ENCODE results near the gene SERPINI1. TPM values are rescaled to one million over a fixed set of nuclear protein-coding genes. Genes with fewer than 3 reads are reported as not detected.

Gene SERPINI1
- total RNA-seq, 4 donors from 2014 or later, result 0.54 to 4.1 (median 1.2) TPM; not detected in 1

DNA sequence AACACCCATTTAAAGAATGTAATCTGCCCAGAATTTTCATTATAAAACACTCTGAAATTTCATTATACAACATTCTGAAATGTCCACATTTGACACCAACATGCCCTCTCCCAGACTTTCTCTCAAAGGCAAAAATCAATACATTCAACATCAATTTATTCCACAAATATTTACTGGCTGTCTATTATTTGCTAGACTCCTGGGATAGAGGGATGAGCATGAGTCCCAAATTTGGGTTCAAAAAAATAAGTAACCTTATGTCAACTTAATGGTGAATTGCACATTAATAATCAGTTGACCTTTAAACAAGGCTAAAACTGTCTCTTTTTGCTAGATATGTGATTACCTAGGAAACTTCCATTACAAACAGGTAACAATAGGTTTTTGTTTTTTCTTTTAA lies 109.0 kb downstream of the SERPINI1 start:
- no peak for DNase-seq
- Histone ChIP-seq H3K36me3 (no peaks in the 10 kb centered on the region), H3K27me3 (no peaks in the 10 kb centered on the region), H3K27ac (no peak overlapping the region), H3K4me3 (no peak overlapping the region), H3K4me1 (no peaks in the 10 kb centered on the region), H3K9me3 (no peaks in the 10 kb centered on the region)
- TF ChIP-seq, protein P1, sequence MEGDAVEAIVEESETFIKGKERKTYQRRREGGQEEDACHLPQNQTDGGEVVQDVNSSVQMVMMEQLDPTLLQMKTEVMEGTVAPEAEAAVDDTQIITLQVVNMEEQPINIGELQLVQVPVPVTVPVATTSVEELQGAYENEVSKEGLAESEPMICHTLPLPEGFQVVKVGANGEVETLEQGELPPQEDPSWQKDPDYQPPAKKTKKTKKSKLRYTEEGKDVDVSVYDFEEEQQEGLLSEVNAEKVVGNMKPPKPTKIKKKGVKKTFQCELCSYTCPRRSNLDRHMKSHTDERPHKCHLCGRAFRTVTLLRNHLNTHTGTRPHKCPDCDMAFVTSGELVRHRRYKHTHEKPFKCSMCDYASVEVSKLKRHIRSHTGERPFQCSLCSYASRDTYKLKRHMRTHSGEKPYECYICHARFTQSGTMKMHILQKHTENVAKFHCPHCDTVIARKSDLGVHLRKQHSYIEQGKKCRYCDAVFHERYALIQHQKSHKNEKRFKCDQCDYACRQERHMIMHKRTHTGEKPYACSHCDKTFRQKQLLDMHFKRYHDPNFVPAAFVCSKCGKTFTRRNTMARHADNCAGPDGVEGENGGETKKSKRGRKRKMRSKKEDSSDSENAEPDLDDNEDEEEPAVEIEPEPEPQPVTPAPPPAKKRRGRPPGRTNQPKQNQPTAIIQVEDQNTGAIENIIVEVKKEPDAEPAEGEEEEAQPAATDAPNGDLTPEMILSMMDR (IDR thresholded peaks at IDR 0.05), result no peak
- TF ChIP-seq POLR2A (IDR thresholded peaks at IDR 0.05), result no peak

DNA sequence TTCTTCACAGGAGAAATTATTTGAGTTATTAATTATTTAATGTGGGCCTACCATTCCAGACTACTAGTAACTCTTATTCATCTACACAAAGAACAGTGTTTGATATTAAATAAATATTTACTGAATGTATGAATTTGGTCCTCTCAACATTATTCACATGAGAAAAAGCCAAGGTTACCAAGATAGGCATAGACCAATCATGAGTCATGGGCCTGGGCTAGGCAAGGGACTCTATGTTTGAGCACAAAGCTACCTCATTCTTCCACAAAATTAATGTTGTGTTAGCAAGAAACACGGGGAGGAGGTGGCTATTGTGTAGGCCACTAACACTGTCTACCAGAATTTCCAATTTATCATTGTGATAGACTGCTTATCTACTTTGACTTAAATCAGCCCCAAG lies 115.7 kb downstream of the SERPINI1 start:
- no peak for DNase-seq
- H3K36me3 ChIP-seq, result no peaks in the 10 kb centered on the region
- TF ChIP-seq, protein P1 (IDR thresholded peaks at IDR 0.05), result no peak
- no peak for TF ChIP-seq POLR2A (IDR thresholded peaks at IDR 0.05)
- H3K9me3 ChIP-seq, result no peaks in the 10 kb centered on the region
- no peak overlapping the region for H3K27ac ChIP-seq
- H3K27me3 ChIP-seq, result no peaks in the 10 kb centered on the region
- no peaks in the 10 kb centered on the region for H3K4me1 ChIP-seq
- no peak overlapping the region for H3K4me3 ChIP-seq

DNA sequence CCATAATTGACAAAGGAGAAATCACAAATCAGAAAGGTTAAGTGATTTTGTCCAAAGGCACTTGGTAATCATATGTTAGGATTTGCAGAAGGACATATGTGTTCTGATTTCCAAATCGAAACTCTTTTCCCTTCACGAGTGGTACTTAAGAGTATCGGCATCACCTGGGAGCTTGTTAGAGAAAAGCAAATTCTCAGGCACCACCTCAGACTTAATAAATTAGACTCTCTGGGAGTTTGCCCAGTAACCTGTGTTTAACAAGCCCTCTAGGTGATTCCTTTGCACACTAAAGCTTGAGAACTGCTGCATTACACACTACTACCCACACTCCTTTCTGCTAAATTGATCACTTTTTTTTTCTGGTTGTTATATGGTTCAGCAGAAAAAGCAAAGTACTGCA lies 116.2 kb downstream of the SERPINI1 start:
- TF ChIP-seq, protein P1 (IDR thresholded peaks at IDR 0.05), result no peak
- TF ChIP-seq POLR2A (IDR thresholded peaks at IDR 0.05), result no peak

DNA sequence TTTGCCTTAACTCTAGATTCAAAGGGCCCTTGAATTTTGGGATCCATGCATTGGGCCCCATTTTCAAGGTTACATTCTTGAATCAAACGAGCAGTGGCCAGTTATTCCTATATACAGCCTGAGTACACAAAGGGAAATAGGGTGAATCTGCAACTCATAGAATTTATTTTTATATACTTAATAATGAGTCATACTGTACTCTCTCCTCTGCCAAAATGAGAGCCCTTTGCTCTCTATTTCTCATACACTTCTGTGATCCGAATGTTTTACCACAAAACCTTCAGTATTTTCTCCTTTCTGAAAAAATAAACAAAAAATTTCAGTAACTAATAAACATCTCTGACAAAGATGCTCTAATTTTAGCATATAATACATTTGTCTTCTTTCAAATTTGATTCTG lies 116.7 kb downstream of the SERPINI1 start:
- no peak overlapping the region for H3K4me3 ChIP-seq
- no peaks in the 10 kb centered on the region for H3K4me1 ChIP-seq
- H3K27me3 ChIP-seq, result no peaks in the 10 kb centered on the region
- no peak for DNase-seq
- H3K27ac ChIP-seq, result no peak overlapping the region
- no peaks in the 10 kb centered on the region for H3K9me3 ChIP-seq
- H3K36me3 ChIP-seq, result no peaks in the 10 kb centered on the region
- TF ChIP-seq, protein P1 (IDR thresholded peaks at IDR 0.05), result no peak
- no peak for TF ChIP-seq POLR2A (IDR thresholded peaks at IDR 0.05)

More for the DNA sequence above, 116.2 kb downstream of the SERPINI1 start:
- Histone ChIP-seq H3K27ac (no peak overlapping the region), H3K4me1 (no peaks in the 10 kb centered on the region), H3K4me3 (no peak overlapping the region), H3K9me3 (no peaks in the 10 kb centered on the region), H3K27me3 (no peaks in the 10 kb centered on the region), H3K36me3 (no peaks in the 10 kb centered on the region)
- no peak for DNase-seq

DNA sequence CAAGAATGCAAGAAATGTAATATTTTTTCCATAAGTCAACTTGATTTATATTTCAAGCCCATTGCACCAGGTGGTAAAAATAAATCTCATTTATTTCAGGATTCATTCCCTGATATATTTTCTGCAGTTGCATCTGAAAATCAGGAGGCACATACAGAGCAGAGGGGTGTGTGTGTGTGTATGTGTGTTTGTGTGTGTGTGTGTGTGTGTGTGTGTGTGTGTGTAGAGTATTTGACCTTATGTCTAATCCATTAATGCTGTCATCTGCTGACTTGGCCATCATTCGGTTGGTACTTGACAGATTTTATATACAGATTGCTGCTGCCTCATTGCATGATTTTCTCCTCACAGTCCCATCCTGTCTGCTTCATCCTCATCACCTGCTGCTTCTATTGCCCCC lies 118.5 kb downstream of the SERPINI1 start:
- Histone ChIP-seq H3K9me3 (no peaks in the 10 kb centered on the region), H3K36me3 (no peaks in the 10 kb centered on the region), H3K27me3 (no peaks in the 10 kb centered on the region), H3K4me3 (no peak overlapping the region), H3K27ac (no peak overlapping the region), H3K4me1 (no peaks in the 10 kb centered on the region)
- DNase-seq, result no peak
- TF ChIP-seq, protein P1 (IDR thresholded peaks at IDR 0.05), result no peak
- no peak for TF ChIP-seq POLR2A (IDR thresholded peaks at IDR 0.05)

DNA sequence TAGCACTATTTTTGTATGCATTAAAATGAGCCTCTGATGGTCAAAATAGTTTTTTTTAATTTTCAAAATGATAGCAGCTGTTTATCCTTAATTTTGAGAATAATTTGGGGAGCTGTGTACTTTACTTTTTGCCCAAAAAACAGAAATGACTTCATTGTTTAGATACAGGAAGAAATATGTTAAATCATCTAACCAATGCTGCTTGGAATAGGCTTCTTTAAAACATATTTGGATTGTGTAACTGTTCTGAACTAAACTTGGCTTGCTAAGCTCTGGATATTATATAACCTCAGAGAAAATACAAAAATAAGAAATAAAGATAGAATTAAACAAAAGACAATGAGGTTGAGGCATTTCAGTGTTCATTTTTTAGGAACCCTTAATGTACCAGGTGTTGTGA lies 119.3 kb downstream of the SERPINI1 start:
- H3K4me1 ChIP-seq, result no peaks in the 10 kb centered on the region
- no peak for DNase-seq

More for the DNA sequence above, 119.3 kb downstream of the SERPINI1 start:
- no peak for TF ChIP-seq POLR2A (IDR thresholded peaks at IDR 0.05)
- TF ChIP-seq, protein P1 (IDR thresholded peaks at IDR 0.05), result no peak
- no peaks in the 10 kb centered on the region for H3K27me3 ChIP-seq
- H3K36me3 ChIP-seq, result no peaks in the 10 kb centered on the region
- H3K9me3 ChIP-seq, result no peaks in the 10 kb centered on the region
- H3K4me3 ChIP-seq, result no peak overlapping the region
- no peak overlapping the region for H3K27ac ChIP-seq
